SHP77 treated with DMSO at 0.1 percent for 48 hours (cell line): ENCODE results near the gene GAS6.
A peak's percentile ranks its signal among the peaks of the same experiment; 100 is the strongest.
"Not testable (repeated sequence)": the region's sequence is repeated elsewhere in the genome, so short reads cannot be mapped to it uniquely, and the experiment has no call there.

Experiments
- DNase-seq: peaks from one replicate; lab custom pipeline; 2025; lab: John Stamatoyannopoulos, UW

The GAS6 gene

GRCh38 chr13:113867913-113868312 lies 4.0 kb upstream of the GAS6 start:
- DNase-seq, result not testable (repeated sequence)

- DNase-seq, result no peak
These were observed 1.6 kb upstream of the GAS6 start for GRCh38 chr13:113865427-113865826.

- DNase-seq, result no peak
These were observed 506 bp upstream of the GAS6 start for GRCh38 chr13:113864273-113864890.

- DNase-seq, result no peak
These were observed 849 bp downstream of the GAS6 start for GRCh38 chr13:113862931-113863523.

- no peak for DNase-seq
These were observed 1.5 kb downstream of the GAS6 start for GRCh38 chr13:113862191-113862930.

GRCh38 chr13:113861433-113862030 lies 2.3 kb downstream of the GAS6 start:
- no peak for DNase-seq

GRCh38 chr13:113860665-113861432 lies 3.0 kb downstream of the GAS6 start:
- no peak for DNase-seq

GRCh38 chr13:113860051-113860664 lies 3.7 kb downstream of the GAS6 start:
- no peak for DNase-seq

- DNase-seq, result no peak
These were observed 4.4 kb downstream of the GAS6 start for GRCh38 chr13:113859311-113860050.

GRCh38 chr13:113857531-113858195 lies 6.2 kb downstream of the GAS6 start:
- no peak for DNase-seq

- DNase-seq, result peak; percentile 41
These were observed 7.2 kb downstream of the GAS6 start for GRCh38 chr13:113856716-113857065.

- no peak for DNase-seq
These were observed 7.8 kb downstream of the GAS6 start for GRCh38 chr13:113855931-113856715.

GRCh38 chr13:113855012-113855921 lies 8.6 kb downstream of the GAS6 start:
- no peak for DNase-seq

GRCh38 chr13:113854238-113855011 lies 9.5 kb downstream of the GAS6 start:
- DNase-seq, result no peak

GRCh38 chr13:113853518-113854237 lies 10.2 kb downstream of the GAS6 start:
- no peak for DNase-seq

- no peak for DNase-seq
These were observed 11.0 kb downstream of the GAS6 start for GRCh38 chr13:113852536-113853517.
